DMS114 treated with DMSO at 0.1 percent for 48 hours (cell line): ENCODE results near the gene R3HCC1L.

Experiments used
- DNase-seq: peaks from one replicate; lab custom pipeline; 2025; ENCODE audit not compliant: unreplicated experiment; lab: John Stamatoyannopoulos, UW

The R3HCC1L gene

DNA sequence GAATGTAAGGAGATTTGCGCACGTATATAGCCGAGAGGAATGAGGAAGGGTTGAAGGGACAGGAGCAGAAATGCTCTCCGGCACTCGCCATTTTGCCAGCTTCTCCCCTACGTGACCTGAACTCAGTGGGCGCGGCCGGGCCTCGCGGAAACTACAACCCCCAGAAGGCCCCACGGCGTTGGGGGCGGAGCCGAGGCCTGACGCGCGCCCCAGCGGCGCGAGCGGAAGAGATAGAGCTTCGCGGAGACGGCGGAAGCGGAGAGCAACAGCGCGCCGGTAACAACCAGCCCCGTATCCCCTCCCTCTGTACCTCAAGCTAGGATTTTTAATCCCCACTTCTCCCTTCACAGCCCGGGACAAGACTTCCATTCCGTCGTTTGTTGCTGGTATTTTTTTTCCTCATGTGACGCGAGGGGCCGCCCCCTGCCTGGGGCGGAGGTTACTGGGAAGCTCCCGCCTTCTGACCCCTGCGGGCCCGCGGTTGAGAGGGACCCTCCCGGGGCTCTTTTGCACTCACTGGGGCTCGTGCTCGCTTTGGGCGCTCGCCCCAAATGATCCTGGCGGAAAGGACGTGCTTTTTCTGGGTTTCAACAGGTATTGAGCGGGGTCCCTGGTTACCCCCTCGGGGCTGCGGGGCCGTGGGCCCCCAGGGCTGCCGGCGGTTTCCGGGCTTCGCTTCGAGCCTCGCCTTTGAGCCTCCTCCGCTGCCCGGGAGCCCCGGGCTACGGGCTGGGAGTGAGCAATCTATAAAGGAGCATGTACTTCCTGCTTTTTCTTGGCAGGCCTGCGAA, at the start of gene R3HCC1L:
Gene R3HCC1L (plus strand): TSS at position 227 of the 791 bp plus-strand sequence. CDS start 73,458 bp downstream, outside the sequence.
- peak; percentile 87 for DNase-seq

DNA sequence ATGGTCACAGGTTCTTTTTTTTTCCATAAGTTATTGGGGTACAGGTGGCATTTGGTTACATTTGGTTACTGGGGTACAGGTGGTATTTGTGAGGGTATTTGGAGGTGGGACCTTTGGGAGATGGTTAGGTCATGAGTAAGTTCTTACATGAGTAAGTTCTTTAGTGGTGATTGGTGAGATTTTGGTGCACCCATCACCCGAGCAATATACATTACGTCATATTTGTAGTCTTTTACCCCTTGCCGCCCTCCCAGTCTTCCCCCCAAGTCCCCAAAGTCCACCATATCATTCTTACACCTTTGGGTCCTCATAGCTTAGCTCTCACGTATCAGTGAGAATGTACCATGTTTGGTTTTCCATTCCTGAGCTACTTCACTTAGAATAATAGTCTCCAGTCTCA, 49.2 kb upstream of the R3HCC1L start:
- no peak for DNase-seq

DNA sequence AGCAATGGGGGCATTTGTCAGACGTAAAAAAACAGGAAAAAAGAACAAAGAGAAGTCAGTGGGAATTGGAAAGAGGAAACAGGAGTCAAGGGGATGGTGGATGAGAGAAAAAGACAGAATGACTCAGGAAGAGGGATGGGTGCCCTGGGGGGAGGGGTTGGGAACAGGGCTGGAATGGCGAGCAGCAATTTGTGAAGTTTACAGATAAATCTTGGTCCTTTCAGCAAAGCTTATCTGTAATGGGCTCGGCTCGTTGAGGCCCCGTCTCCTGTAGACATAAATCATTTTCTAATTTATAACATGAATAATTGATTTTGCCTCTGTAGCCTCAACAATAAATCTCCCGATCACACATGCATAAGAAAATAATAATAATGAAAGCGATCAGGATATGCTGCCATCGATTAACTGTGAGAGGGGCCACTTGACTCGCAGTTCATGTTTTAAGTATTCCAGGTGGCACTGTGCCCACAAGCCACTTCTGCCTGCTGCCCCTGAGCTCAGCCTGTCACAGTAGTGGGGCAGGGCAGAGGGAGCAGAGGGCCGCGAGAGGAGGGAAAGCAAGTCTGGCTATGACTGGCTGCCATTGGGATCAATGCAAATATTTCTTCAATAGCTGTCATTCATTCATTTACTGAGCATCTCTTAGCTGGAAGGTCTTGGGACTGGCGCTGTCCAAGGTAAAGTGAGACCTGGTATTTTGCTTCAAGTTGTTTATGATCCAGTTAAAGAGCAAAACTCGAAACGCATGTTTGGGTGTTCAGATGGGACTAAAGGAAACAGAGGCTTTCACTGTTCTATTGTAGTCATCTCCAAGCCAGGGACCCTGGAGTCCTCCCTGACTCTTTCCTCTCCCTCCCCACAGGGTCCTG, 47.4 kb upstream of the R3HCC1L start:
- no peak for DNase-seq

DNA sequence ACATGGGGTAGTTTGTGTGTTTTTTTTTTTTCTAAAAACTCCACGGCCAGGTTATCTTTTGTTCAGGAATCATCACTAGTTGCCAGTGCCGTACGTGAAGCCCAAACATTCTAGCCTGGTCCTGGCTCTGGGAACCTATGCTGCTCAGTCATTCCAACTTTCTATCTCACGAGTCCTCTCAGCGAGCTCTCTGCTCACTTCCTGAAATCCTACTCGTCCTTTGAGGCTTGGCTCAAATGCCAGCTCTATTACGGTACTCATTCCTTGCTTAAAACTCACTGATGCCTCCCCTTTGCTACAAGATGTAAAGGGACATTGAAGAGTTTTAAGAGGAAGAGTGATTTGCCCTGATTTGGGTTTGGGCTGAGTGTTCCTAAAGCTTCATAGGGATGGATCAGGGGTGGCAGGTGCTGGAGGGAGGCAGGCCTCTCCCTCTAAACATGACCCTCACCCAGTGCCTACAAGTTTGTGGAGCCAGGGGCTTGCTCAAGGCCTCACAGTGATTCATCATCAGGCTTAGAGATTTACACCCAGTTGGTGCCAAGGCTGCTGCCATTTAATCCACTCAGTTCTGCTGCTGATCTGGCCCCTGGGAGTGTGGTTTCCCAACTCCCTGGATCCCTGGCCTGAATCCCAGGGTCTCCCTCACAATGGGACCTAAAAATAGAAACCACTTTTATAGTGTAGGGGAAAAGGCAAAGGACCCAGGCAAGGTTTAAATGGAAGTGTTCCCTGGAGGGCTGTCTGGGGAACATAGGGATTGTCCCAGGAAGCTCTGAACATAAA, 46.1 kb upstream of the R3HCC1L start:
- DNase-seq, result no peak

DNA sequence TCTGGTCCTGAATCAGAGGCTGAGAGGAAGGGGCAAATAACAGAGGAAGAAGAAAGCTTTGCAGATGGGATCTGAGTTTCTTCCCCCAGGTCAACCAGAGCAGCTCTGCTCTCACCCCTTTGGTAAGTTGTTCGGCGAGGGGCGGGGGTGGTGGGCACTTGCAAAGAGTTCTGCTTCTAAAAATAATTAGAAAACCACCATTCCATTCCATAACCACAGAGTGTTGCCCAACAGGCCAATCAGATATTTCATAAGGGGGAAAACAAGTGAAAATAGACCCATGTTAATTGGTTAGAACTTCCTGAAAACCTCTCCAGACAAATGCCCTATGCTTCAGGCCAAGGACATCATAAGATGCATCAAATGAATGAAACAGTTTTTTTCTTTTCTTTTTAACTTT, 43.6 kb upstream of the R3HCC1L start:
- DNase-seq, result no peak

DNA sequence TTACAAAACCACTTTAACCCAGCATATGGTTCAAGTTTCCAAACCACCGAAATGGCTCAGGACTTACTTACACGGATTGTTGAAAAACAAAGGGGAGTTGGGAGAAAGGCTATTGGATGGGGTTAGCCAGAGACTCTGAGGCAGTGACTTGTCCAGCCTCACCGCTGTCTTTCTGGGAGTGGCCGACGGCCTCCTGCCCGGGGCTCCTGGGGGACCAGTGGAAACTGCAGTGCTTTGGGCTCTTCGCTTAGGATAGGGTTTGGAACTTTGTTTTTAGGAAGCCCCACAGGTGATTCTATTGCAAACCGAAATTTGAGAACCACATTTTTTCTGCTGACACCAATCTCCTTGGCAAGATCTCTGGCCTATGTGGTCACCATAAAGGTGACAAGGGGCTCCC, 38.1 kb upstream of the R3HCC1L start:
- no peak for DNase-seq

DNA sequence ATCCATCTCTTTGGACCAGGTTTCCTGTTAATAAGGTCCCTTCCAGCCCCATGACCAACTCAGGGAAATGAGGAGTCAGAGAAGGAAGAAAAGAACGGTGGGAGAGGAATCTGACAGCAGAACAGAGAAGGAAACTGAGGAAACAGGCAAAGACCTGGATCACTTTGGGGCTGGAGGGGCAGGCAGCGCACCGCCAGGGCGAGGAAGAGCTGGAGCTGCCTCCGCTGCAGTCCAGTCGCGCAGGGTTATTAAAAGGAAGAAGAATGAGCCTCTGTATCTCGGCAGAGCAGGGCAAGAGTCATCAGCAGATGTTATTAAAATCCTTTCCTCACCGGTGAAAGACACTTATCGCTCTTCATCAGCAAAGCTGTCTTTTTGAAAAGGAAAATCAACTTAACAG, 37.7 kb upstream of the R3HCC1L start:
- DNase-seq, result no peak

DNA sequence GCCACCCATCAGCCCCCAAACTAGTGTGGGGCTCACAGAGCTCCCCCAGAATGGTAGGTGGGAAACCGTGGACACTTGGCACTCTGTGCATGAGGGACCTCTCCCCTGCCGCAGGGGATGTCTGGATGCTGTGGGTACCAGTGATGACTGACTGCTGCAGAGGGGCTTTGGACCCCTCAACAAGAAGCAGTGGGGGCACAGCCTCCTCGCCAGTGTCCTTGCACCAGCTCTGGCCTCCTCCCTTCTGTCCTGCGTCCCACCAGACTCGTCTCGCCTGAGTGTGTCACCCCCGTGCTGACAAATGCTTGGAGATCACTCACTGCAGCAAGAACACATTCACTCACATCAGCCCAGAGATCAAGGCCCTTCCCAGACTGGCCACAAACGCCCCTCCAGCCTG, 37.3 kb upstream of the R3HCC1L start:
- DNase-seq, result no peak

DNA sequence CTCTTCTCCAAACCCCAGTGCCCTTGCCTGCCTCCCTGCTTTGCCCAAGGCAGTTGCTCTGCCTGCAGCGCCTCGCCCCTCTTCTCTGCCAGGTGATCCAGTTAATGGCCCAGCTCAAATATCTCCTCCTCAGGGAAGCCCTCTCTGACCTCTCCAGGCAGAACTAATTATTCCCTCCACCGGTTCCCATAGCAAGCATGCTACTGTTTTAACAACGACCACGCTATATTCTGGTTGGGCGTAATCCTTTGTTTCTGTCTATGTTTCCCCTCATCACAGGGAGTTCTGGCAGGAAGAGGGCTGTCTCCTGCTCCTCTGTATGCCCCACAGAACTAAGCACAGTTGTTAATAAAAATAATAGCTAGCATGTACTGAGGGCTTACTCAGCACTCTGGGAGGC, 36.8 kb upstream of the R3HCC1L start:
- DNase-seq, result no peak

DNA sequence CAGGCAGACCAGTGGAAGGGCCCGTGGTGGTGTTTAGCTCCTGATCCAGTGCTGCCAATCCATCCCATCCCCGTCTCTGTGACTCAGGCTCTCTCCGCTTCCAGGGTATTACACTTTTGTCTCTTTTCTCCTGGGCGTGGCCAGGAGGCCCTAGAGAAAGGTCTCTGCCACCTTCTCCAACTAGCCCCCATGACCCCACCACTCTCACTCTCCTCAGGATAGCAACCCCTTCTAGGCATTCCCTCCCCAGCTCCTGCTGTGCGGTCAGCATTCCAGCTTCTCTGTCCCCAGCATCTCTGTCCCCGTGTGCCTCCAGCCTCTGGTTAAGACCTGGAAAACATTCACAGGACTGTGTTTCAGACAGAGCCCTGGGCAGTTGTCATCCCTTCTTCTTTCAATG, 36.2 kb upstream of the R3HCC1L start:
- no peak for DNase-seq

DNA sequence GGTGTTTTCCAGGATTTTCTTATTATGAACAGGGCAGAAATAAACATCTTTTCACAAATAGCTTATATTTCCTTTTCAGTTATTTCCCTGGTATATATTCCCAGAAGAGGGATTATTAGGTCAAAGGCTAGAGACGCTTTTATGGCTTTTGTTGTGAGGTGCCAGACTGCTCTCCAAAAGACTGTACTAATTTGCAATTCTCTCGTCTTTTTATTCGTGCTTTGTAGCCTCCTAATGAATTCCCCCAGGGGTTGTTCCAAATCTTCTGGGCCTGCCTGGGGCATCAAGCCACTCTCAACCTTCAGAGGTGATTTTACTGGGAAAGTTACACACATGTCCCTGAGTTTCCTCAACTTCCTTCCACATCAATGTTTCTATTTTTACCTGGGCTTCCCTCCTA, 34.0 kb upstream of the R3HCC1L start:
- no peak for DNase-seq

DNA sequence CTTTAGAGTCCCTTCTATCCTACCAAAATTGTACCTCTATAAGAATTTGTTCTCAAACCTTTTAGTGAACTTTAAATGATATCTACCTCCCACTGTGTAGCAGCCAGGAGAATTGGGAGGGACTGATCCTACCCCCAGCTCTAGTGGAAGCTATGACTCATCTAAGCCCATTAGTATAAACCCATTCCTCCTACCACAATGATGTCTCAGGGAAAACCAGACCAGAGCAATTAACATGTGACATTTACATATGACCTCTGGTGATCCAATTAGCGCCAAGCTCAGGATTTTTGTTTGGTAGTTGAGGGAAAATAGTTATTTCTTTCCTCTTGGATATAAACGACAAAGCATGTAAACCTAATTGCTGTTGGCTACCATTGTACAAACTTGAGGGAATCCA, 33.1 kb upstream of the R3HCC1L start:
- no peak for DNase-seq

DNA sequence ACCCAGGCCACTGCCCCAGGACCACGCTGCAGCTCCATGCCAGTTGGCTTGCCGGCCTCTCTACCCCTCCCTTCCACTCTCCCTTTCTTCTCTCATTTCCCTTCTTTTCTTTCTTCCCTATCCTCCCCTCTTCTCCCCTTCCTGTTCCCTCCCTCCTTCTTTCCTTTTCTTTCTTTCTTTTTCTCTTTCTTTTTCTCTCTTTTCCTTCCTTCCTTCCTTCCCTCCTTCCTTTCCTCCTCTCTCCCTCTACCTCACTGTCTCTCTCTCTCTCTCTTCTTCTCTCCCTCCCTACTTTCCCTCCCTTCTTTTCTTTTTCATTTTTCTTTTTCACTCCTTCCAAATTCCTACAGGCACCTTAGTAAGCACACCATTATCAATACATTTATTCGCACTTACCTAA, 30.3 kb upstream of the R3HCC1L start:
- no peak for DNase-seq

DNA sequence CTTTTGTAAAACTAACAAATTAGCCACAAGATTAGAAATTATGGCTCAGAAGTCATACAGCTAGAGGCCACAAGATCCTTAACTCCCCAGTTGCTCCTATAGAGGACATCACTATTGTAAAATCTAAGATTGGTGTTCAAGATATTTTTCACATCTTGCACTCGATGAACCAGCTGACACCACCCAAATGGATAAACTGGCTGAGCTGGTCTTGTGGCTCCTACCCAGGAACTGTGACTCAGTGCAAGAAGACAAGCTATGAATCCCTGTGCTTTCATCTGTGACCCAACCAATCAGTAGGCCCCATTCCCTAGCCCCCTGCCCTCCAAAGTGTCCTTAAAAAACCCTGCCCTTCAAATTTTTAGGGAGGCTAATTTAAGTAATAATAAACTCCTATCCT, 27.9 kb upstream of the R3HCC1L start:
- no peak for DNase-seq

DNA sequence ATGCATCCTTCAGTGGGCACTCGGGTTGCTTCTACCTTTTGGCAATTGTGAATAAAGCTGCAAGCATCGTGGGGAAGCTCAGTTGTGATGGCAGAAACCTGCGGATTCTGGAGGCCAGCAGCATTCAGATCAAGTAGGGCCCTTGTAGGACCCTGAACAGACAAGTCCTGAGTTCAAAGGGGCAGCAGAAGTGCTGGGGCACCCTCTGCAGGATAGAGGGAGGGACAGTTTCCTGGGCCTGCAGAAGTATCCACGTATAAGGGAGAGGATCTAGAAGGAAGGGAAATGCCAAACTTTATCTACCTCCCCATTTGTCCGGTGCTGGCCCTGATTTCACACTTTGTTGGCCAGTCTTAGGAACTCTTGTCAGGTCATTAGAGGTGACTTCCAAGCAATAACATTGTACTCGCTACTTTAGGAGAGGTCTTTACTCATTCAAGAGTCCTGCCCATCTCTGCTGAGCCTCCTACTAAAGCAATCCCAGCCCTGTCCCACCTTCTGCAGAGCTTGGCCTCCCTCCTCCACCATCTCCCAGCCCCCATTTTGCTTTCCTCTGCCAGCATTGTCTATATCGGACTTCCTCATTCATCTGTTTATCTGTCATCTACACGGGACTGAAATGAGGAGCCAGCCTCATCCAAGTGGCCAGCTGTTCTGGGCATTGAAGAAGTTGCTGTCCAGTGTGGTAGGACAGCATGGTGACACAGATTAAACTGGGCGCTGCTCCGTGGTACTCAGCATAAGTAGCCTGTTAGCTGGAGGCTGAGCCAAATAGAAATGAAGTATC, 26.6 kb upstream of the R3HCC1L start:
- no peak for DNase-seq

DNA sequence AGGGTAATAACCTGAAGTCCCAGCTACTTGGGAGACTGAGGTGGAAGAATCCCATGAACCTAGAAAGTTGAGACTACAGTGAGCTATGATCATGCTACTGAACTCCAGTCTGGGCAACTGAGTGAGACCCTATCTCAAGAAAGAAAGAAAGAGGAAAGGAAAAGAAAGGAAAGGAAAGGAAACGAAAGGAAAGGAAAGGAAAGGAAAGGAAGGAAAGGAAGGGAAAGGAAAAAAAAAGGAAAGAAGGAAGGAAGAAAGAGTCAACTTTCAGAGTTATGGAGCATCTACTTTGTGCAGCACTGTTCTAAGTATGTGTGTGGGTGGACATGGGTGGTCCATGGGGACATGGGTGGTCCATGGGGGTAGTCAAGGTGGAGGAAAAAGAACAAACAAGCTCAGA, 24.1 kb upstream of the R3HCC1L start:
- DNase-seq, result no peak

DNA sequence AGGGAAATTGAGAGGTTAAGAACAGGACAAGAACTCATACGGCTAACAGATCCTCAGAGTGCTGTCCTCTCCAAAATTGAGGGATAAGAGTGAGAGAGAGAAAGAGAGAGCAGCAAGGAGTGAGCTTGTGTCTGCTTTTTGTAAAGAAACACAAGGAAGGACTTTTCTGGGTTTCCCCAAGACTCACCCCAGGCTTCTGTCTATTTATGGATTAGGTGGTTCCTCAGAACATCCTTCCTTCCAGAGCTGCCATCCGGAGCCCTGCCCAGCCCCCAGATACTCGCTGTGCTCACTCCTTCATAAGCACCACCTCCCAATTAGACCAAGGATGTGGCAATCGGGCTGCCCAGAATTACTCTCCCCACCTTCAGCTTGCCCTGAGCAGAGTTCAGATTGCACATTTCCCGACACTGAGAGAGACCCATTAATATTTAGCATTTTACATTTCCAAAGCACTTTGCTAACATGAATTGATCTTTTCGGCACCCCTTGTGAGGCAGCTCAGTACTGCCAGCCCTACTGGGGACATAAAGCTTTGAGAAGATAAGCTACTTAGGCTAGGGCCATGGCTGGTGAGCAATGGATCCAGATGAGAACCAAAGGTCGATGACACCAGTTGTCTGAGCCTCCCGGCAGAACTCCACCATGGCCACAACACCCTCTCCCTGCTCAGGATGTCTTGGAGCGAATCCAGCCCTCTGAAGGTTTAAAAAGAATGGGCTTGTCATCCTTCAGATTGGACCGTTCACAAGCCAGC, 19.2 kb upstream of the R3HCC1L start:
- DNase-seq, result no peak

DNA sequence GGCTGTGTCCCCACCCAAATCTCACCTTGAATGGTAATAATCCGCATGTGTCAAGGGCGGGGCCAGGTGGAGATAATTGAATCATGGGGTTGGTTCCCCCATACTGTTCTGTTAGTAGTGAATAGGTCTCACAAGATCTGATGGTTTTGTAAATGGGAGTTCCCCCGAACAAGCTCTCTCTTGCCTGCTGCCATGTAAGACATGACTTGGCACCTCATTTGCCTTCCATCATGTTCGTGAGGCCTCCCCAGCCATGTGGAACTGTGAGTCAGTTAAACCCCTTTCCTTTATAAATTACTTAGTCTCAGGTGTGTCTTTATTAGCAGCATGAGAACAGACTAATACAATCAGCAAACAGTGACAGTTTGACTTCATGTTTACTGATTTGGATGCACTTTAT, 14.6 kb upstream of the R3HCC1L start:
- no peak for DNase-seq

DNA sequence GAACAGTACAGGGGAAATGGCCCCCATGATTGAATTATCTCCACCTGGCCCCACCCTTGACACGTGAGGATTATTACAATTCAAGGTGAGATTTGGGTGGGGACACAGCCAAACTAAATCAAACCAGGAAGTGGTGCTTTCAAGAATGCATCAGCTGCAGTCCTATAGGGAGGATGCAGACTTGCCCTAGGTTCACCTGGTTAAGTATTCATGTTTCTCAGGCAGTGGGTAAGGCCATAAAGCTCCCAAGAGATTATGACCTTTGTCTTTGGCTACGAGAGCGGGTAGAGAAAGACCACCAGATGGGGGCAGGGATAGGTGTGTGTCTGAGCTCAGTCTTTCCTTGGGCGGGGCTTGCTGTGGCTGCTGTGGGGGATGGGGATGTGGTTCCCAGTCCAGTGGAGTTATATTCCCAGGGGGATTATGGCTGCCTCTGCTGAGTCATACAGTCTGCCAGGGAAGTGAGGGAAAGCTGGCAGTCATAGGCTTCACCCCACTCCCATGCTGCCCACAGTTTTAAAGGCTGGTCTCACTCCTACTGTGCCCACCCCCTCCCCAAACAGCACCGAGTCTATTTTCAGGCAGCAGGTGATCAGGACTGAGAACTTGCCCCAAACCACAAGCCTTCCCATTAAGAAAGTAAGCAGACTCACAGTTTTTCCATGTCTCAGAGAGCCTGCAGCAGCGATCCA, 8.4 kb upstream of the R3HCC1L start:
- no peak for DNase-seq
